ENCODE data around the gene OLIG3. TPM values are rescaled to one million over a fixed set of nuclear protein-coding genes. Genes with fewer than 3 reads are reported as not detected.

Gene OLIG3
- total RNA-seq (2022; extraction: Qiagen RNA extraction; ENCODE audit: low read depth): not detected in 5 replicates

DNA sequence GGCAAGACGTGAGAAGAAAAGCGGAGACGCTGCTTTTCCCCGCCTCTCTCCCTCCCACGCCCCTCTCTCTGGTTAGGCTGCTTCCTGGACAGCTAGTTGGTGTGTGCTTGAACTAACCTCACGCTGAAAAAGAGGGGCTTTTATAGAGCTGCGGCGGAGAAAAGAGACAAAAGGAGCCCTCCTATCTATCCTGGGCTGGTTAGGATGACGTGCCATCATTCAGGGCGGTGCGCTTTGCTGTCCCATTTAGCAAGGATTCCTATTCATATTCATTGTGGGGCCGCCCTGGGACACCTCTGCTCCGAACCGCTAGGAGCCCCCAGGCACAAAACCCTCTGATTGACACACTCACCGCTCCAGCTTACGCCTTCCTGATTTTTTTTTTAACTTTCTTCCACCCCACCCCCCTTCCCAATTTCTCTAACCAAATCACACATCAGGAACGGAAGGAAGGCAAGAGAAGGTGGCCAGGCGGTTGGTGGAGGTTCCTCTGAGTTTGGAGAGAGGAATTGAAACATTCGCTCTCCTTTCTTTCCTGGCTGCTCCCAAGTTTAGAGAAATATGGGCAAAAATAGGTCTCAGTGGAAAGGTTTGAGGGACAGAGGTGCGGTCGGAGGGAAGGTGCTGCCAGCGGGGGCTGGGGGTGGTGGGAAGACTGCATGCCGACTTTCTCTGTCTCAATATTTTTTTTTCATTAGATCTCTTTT lies at the start of gene OLIG3:
Gene OLIG3 (minus strand): TSS at position 114 of the 707 bp plus-strand sequence. CDS start 224 bp downstream, outside the sequence.

